Keratinocyte (primary cell): ENCODE measurements around the gene AKR1C8. TPM values are rescaled to one million over a fixed set of nuclear protein-coding genes. Genes with fewer than 3 reads are reported as not detected.
"Not testable (repeated sequence)": the region's sequence is repeated elsewhere in the genome, so short reads cannot be mapped to it uniquely, and the experiment has no call there.

ENCODE experiments used
- DNase-seq: peaks from one replicate; pipeline ENCODE4 v3.0.0-alpha.2; 2011; ENCODE audit warnings: low read depth, missing footprints, low spot score
- FAIRE-seq: peaks from 2 replicates; lab custom pipeline; 2011; peaks lifted over from hg19 to GRCh38; lab: Jason Lieb, UNC
- H2AFZ ChIP-seq: 2 replicates; pipeline ENCODE4 v1.6.0; 2012; ENCODE audit warnings: low read length, control low read depth, inconsistent platforms; ENCODE audit not compliant: control insufficient read depth
- H3K27ac ChIP-seq: 2 replicates; pipeline ENCODE4 v1.5.1; 2011; ENCODE audit warnings: low read length; ENCODE audit not compliant: control insufficient read depth, insufficient read depth
- H3K27me3 ChIP-seq: 3 replicates; pipeline ENCODE4 v1.6.0; 2011; ENCODE audit warnings: low read length; ENCODE audit not compliant: control insufficient read depth, insufficient read depth; ENCODE audit errors: extremely low read depth
- H3K36me3 ChIP-seq, 2 experiments: 2 replicates in 1 of 2; 3 replicates in 1 of 2; pipeline ENCODE4 v1.5.1; 2011; ENCODE audit warnings: low read length in 2 of 2, mild to moderate bottlenecking in 1 of 2; ENCODE audit not compliant: control insufficient read depth in 2 of 2, insufficient read depth in 2 of 2; ENCODE audit errors: extremely low read depth in 1 of 2
- H3K4me1 ChIP-seq: 3 replicates; pipeline ENCODE4 v1.5.1; 2011; ENCODE audit warnings: low read length; ENCODE audit not compliant: control insufficient read depth, insufficient read depth; ENCODE audit errors: extremely low read depth
- H3K4me2 ChIP-seq: 3 replicates; pipeline ENCODE4 v1.6.0; 2011; ENCODE audit warnings: low read depth, low read length; ENCODE audit not compliant: control insufficient read depth, insufficient read depth; ENCODE audit errors: extremely low read depth
- H3K4me3 ChIP-seq, 3 experiments: fragments of 200-600 bp in 1 of 3; sonication (generic) in 1 of 3; 2 replicates in 2 of 3; 3 replicates in 1 of 3; pipeline ENCODE4 v1.5.1; 2011 to 2016; ENCODE audit warnings: low read length in 3 of 3, mild to moderate bottlenecking in 3 of 3, control low read depth in 2 of 3, inconsistent platforms in 1 of 3, low read depth in 1 of 3, mixed read lengths in 1 of 3, mixed run types in 1 of 3, moderate library complexity in 1 of 3; ENCODE audit not compliant: control insufficient read depth in 2 of 3, insufficient read depth in 2 of 3; ENCODE audit errors: extremely low read depth in 1 of 3
- H3K79me2 ChIP-seq: 2 replicates; pipeline ENCODE4 v1.6.0; 2012; ENCODE audit warnings: low read length; ENCODE audit not compliant: control insufficient read depth, insufficient read depth
- H3K9ac ChIP-seq: 3 replicates; pipeline ENCODE4 v1.6.0; 2011; ENCODE audit warnings: low read length; ENCODE audit not compliant: control insufficient read depth, insufficient read depth; ENCODE audit errors: extremely low read depth
- H3K9me1 ChIP-seq: 3 replicates; pipeline ENCODE4 v1.6.0; 2011; ENCODE audit warnings: low read length; ENCODE audit not compliant: control insufficient read depth, insufficient read depth; ENCODE audit errors: extremely low read depth
- H3K9me3 ChIP-seq: 2 replicates; pipeline ENCODE4 v1.5.1; 2012; ENCODE audit warnings: low read depth, low read length; ENCODE audit not compliant: control insufficient read depth
- H4K20me1 ChIP-seq: 3 replicates; pipeline ENCODE4 v1.6.0; 2011; ENCODE audit warnings: low read length; ENCODE audit not compliant: control insufficient read depth, insufficient read depth; ENCODE audit errors: extremely low read depth
- EZH2 ChIP-seq: IDR thresholded peaks from one replicate; pipeline ENCODE4 v1.6.1; 2012; ENCODE audit warnings: inconsistent platforms, mild to moderate bottlenecking, low read length, moderate library complexity
- dilution Hi-C: fragments of 300-500 bp; cut with MboI; formaldehyde crosslinking; loops from one replicate; pipeline ENCODE4 v1.7.0; 2020; ENCODE audit warnings: low sequenced_read_pairs; ENCODE audit not compliant: extremely low pct_ligation_motif_present
- polyA plus RNA-seq, 5 experiments: library from polyadenylated mRNA; depleted of rRNA in 3 of 5; stranded (reverse) in 3 of 5; stranded (forward) in 1 of 5; unstranded in 1 of 5; fragments of >200 nt; gene quantifications; 1 replicate in 1 of 5; 2 replicates in 3 of 5; 3 replicates in 1 of 5; pipeline versions ENCODE4 v1.2.1 to v1.2.3, GENCODE V29; 2011 to 2012; ENCODE audit warnings: missing spikeins in 2 of 5, low read depth in 1 of 5, low replicate concordance in 1 of 5
- TF ChIP-seq, protein P1 (sequence below), 3 experiments: IDR thresholded peaks in 1 of 3; conservative IDR thresholded peaks in 1 of 3; optimal IDR thresholded peaks in 1 of 3; 2 replicates in 2 of 3; 3 replicates in 1 of 3; pipeline versions ENCODE3 to v1.5.1; 2011; ENCODE audit warnings: low read length in 3 of 3, mild to moderate bottlenecking in 3 of 3, moderate library complexity in 2 of 3, control low read depth in 1 of 3, inconsistent platforms in 1 of 3; ENCODE audit not compliant: insufficient read depth in 2 of 3; ENCODE audit errors: extremely low read depth in 1 of 3

The AKR1C8 gene
- polyA plus RNA-seq, 1 donor (not counting 4 experiments of a cell fraction or from before 2014, with no cell fraction given) = not detected

- no peak overlapping the region for H3K4me3 ChIP-seq
- dilution Hi-C loops = no loop called here
- FAIRE-seq = no peak
These were observed 27.0 kb upstream of the AKR1C8 start for GRCh38 chr10:5211696-5212536.

DNA sequence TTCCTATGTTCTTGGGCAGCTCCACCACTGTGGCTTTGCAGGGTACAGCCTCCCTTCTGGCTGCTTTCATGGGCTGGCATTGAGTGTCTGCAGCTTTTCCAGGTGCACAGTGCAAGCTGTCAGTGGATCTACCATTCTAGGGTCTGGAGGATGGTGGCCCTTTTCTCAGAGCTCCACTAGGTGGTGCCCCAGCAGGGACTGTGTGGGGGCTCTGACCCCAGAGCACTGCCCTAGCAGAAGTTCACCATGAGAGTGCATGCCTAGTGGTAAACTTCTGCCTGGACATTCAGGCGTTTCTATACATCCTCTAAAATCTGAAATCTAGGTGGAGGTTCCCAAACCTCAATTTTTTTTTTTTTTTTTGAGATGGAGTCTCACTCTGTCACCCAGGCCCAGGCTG, 25.3 kb upstream of the AKR1C8 start:
- H3K9me3 ChIP-seq = not testable (repeated sequence)

More at GRCh38 chr10:5211696-5212536, 27.0 kb upstream of the AKR1C8 start:
- H3K27ac ChIP-seq = no peak overlapping the region
- H3K79me2 ChIP-seq = no peaks in the 10 kb centered on the region
- no peaks in the 10 kb centered on the region for H3K9me3 ChIP-seq
- H3K9ac ChIP-seq = no peak overlapping the region
- no peaks in the 10 kb centered on the region for H3K4me1 ChIP-seq
- H3K4me2 ChIP-seq = no peak overlapping the region
- H3K27me3 ChIP-seq = peaks cover 4% of the 10 kb centered on the region
- DNase-seq = no peak
- TF ChIP-seq EZH2 = no peak
- TF ChIP-seq, protein P1, sequence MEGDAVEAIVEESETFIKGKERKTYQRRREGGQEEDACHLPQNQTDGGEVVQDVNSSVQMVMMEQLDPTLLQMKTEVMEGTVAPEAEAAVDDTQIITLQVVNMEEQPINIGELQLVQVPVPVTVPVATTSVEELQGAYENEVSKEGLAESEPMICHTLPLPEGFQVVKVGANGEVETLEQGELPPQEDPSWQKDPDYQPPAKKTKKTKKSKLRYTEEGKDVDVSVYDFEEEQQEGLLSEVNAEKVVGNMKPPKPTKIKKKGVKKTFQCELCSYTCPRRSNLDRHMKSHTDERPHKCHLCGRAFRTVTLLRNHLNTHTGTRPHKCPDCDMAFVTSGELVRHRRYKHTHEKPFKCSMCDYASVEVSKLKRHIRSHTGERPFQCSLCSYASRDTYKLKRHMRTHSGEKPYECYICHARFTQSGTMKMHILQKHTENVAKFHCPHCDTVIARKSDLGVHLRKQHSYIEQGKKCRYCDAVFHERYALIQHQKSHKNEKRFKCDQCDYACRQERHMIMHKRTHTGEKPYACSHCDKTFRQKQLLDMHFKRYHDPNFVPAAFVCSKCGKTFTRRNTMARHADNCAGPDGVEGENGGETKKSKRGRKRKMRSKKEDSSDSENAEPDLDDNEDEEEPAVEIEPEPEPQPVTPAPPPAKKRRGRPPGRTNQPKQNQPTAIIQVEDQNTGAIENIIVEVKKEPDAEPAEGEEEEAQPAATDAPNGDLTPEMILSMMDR (optimal IDR thresholded peaks at IDR 0.05 in 1 of 3, IDR thresholded peaks at IDR 0.05 in 1 of 3, conservative IDR thresholded peaks at IDR 0.05 in 1 of 3; ENCODE audit: extremely low read depth in 1 of 3, insufficient read depth in 2 of 3, low read length in 3 of 3) = no peak
- H3K36me3 ChIP-seq = no peaks in the 10 kb centered on the region
- no peaks in the 10 kb centered on the region for H3K9me1 ChIP-seq
- H2AFZ ChIP-seq = no peak overlapping the region
- no peaks in the 10 kb centered on the region for H4K20me1 ChIP-seq

GRCh38 chr10:5209776-5210175, 24.8 kb upstream of the AKR1C8 start:
- not testable (repeated sequence) for H2AFZ ChIP-seq, FAIRE-seq

More for the DNA sequence above, 25.3 kb upstream of the AKR1C8 start:
- H3K4me2 ChIP-seq, H3K4me1 ChIP-seq, H2AFZ ChIP-seq, FAIRE-seq, dilution Hi-C loops, H4K20me1 ChIP-seq, H3K27ac ChIP-seq, DNase-seq, H3K9ac ChIP-seq, H3K9me1 ChIP-seq, H3K4me3 ChIP-seq, H3K79me2 ChIP-seq, H3K27me3 ChIP-seq, H3K36me3 ChIP-seq: not testable (repeated sequence)

More at GRCh38 chr10:5209776-5210175, 24.8 kb upstream of the AKR1C8 start:
- H3K4me2 ChIP-seq, H4K20me1 ChIP-seq, H3K27ac ChIP-seq, DNase-seq, H3K4me3 ChIP-seq, dilution Hi-C loops, H3K36me3 ChIP-seq, H3K9ac ChIP-seq, H3K9me1 ChIP-seq, H3K9me3 ChIP-seq, H3K27me3 ChIP-seq, H3K4me1 ChIP-seq, H3K79me2 ChIP-seq: not testable (repeated sequence)
